SH-SY5Y (cell line): ENCODE data around the gene MYBPC2.

ENCODE experiments used
- GATA2 ChIP-seq: IDR thresholded peaks from 2 replicates; pipeline ENCODE4 v1.6.1; 2011; ENCODE audit warnings: mild to moderate bottlenecking, low read depth, low read length
- GATA3 ChIP-seq: IDR thresholded peaks from 2 replicates; pipeline ENCODE4 v1.6.1; 2011; ENCODE audit warnings: low read depth, mild to moderate bottlenecking, low read length, moderate library complexity

GRCh38 chr19:50422397-50423278 is 10.1 kb upstream of the MYBPC2 start:
- no peak for TF ChIP-seq GATA3
- no peak for TF ChIP-seq GATA2
